Uterus (tissue), 2 donors: ENCODE measurements around the gene PRPF38B.
"Not testable (repeated sequence)": the region's sequence is repeated elsewhere in the genome, so short reads cannot be mapped to it uniquely, and the experiment has no call there.

ENCODE experiments used
- CTCF ChIP-seq, 4 experiments: fragments of 200-600 bp in 2 of 4; fragments of 450-650 bp in 2 of 4; sonication (generic) in 2 of 4; IDR thresholded peaks; one replicate each; pipeline ENCODE4 v1.5.1; 2016 to 2019; ENCODE audit warnings: antibody characterized with exemption in 4 of 4, mild to moderate bottlenecking in 2 of 4, moderate library complexity in 1 of 4
- POLR2A ChIP-seq, 2 donors: fragments of 450-650 bp; IDR thresholded peaks; one replicate each; pipeline ENCODE4 v1.6.1; 2016; ENCODE audit warnings: antibody characterized with exemption in 2 of 2, mild to moderate bottlenecking in 1 of 2, moderate library complexity in 1 of 2

GRCh38 chr1:108681701-108682100 is 10.4 kb upstream of the PRPF38B start:
- not testable (repeated sequence) for TF ChIP-seq CTCF, POLR2A (IDR thresholded peaks at IDR 0.05)
